GM23248 (cell line): ENCODE data around the gene C2orf81.

ENCODE experiments used
- EZH2 ChIP-seq: fragments of 200-600 bp; sonication (generic); IDR thresholded peaks from 2 replicates; pipeline ENCODE4 v1.6.1; 2018; ENCODE audit warnings: antibody characterized with exemption, mild to moderate bottlenecking; ENCODE audit not compliant: insufficient read depth, poor library complexity, severe bottlenecking
- EZH2phosphoT487 ChIP-seq: fragments of 200-600 bp; sonication (generic); IDR thresholded peaks from 2 replicates; pipeline ENCODE4 v1.6.1; 2018; ENCODE audit warnings: antibody characterized with exemption, moderate library complexity, mild to moderate bottlenecking, low read depth; ENCODE audit not compliant: insufficient read depth

- no peak for TF ChIP-seq EZH2
- no peak for TF ChIP-seq EZH2phosphoT487
These were observed at the start of gene C2orf81, which contains the start of gene WDR54 for GRCh38 chr2:74421221-74421870.
